Peyer's patch (tissue), 4 donors: Measurements from ENCODE around the gene ELP4. TPM values are rescaled to one million over a fixed set of nuclear protein-coding genes. Genes with fewer than 3 reads are reported as not detected.

Experiments used
- DNase-seq, 3 donors: peaks; one replicate each; pipeline ENCODE4 v3.0.0-alpha.2; 2017 to 2019
- H3K27ac ChIP-seq, 4 donors: fragments of 200-600 bp; sonication (generic); one replicate each; pipeline ENCODE4 v1.5.1; 2016 to 2019
- H3K27me3 ChIP-seq, 2 donors: fragments of 200-600 bp; sonication (generic); one replicate each; pipeline ENCODE4 v1.5.1; 2019
- H3K36me3 ChIP-seq, 3 donors: fragments of 200-600 bp; sonication (generic); one replicate each; pipeline ENCODE4 v1.5.1; 2016 to 2019
- H3K4me1 ChIP-seq, 4 donors: fragments of 200-600 bp; sonication (generic); one replicate each; pipeline ENCODE4 v1.5.1; 2016 to 2019
- H3K4me3 ChIP-seq, 4 donors: fragments of 200-600 bp; sonication (generic); 1 replicate in 3 of 4; 2 replicates in 1 of 4; pipeline ENCODE4 v1.5.1; 2016 to 2019; ENCODE audit warnings: mild to moderate bottlenecking in 1 of 4
- H3K9me3 ChIP-seq, 4 donors: fragments of 200-600 bp; sonication (generic); one replicate each; pipeline ENCODE4 v1.5.1; 2016 to 2019; ENCODE audit warnings: mild to moderate bottlenecking in 1 of 4
- CTCF ChIP-seq, 6 experiments: fragments of 450-650 bp in 4 of 6; fragments of 200-600 bp in 2 of 6; sonication (generic) in 1 of 6; IDR thresholded peaks; one replicate each; pipeline ENCODE4 v1.5.1; 2017 to 2019; ENCODE audit warnings: antibody characterized with exemption in 6 of 6, mild to moderate bottlenecking in 3 of 6, moderate library complexity in 1 of 6
- POLR2A ChIP-seq, 2 donors: fragments of 450-650 bp; IDR thresholded peaks; one replicate each; pipeline ENCODE4 v1.5.1; 2017; ENCODE audit warnings: antibody characterized with exemption in 2 of 2, mild to moderate bottlenecking in 2 of 2, moderate library complexity in 2 of 2
- total RNA-seq, 4 donors: library from RNA; depleted of rRNA; stranded (reverse); fragments of >200 nt; gene quantifications; one replicate each; pipeline ENCODE4 v1.1.0, GENCODE V29; 2016

Gene ELP4
- total RNA-seq, 4 donors from 2014 or later, result 13.3 to 33.0 (median 21.3) TPM

GRCh38 chr11:31619980-31620379 lies 110.4 kb downstream of the ELP4 start:
- TF ChIP-seq CTCF (IDR thresholded peaks at IDR 0.05), result no peak
- TF ChIP-seq POLR2A (IDR thresholded peaks at IDR 0.05), result no peak
- Histone ChIP-seq H3K9me3 (no peaks in the 10 kb centered on the region), H3K27ac (no peak overlapping the region), H3K27me3 (no peaks in the 10 kb centered on the region), H3K4me1 (no peaks in the 10 kb centered on the region), H3K36me3 (no peaks in the 10 kb centered on the region), H3K4me3 (no peak overlapping the region)
- DNase-seq, result no peak

- no peaks in the 10 kb centered on the region for H3K4me1 ChIP-seq
- no peak for DNase-seq
- no peaks in the 10 kb centered on the region for H3K9me3 ChIP-seq
- H3K27ac ChIP-seq, result no peak overlapping the region
- H3K4me3 ChIP-seq, result no peak overlapping the region
- TF ChIP-seq POLR2A (IDR thresholded peaks at IDR 0.05), result no peak
- TF ChIP-seq CTCF (IDR thresholded peaks at IDR 0.05), result no peak
- no peaks in the 10 kb centered on the region for H3K27me3 ChIP-seq
- H3K36me3 ChIP-seq, result no peaks in the 10 kb centered on the region
These were observed 110.9 kb downstream of the ELP4 start for GRCh38 chr11:31620434-31620833.

GRCh38 chr11:31625868-31626267 lies 116.3 kb downstream of the ELP4 start:
- Histone ChIP-seq H3K9me3 (no peaks in the 10 kb centered on the region), H3K4me1 (no peaks in the 10 kb centered on the region), H3K4me3 (no peak overlapping the region), H3K27me3 (no peaks in the 10 kb centered on the region), H3K36me3 (no peaks in the 10 kb centered on the region), H3K27ac (no peak overlapping the region)
- DNase-seq, result no peak
- no peak for TF ChIP-seq CTCF (IDR thresholded peaks at IDR 0.05)
- TF ChIP-seq POLR2A (IDR thresholded peaks at IDR 0.05), result no peak

- H3K36me3 ChIP-seq, result no peaks in the 10 kb centered on the region
- no peaks in the 10 kb centered on the region for H3K9me3 ChIP-seq
- TF ChIP-seq CTCF (IDR thresholded peaks at IDR 0.05) (no peak), POLR2A (IDR thresholded peaks at IDR 0.05) (no peak)
- DNase-seq, result no peak
- H3K4me1 ChIP-seq, result no peaks in the 10 kb centered on the region
- H3K4me3 ChIP-seq, result no peak overlapping the region
- H3K27me3 ChIP-seq, result no peaks in the 10 kb centered on the region
- H3K27ac ChIP-seq, result no peak overlapping the region
These were observed 118.5 kb downstream of the ELP4 start for GRCh38 chr11:31628111-31628510.

- no peak for TF ChIP-seq CTCF (IDR thresholded peaks at IDR 0.05)
- TF ChIP-seq POLR2A (IDR thresholded peaks at IDR 0.05), result no peak
- Histone ChIP-seq H3K9me3 (no peaks in the 10 kb centered on the region), H3K4me1 (no peaks in the 10 kb centered on the region), H3K4me3 (no peak overlapping the region), H3K27me3 (no peaks in the 10 kb centered on the region), H3K36me3 (no peaks in the 10 kb centered on the region), H3K27ac (no peak overlapping the region)
- DNase-seq, result no peak
These were observed 127.4 kb downstream of the ELP4 start for GRCh38 chr11:31636983-31637382.

GRCh38 chr11:31640611-31641010 lies 131.0 kb downstream of the ELP4 start:
- H3K9me3 ChIP-seq, result no peaks in the 10 kb centered on the region
- no peak for TF ChIP-seq CTCF (IDR thresholded peaks at IDR 0.05)
- no peak for TF ChIP-seq POLR2A (IDR thresholded peaks at IDR 0.05)
- H3K27me3 ChIP-seq, result no peaks in the 10 kb centered on the region
- H3K4me1 ChIP-seq, result no peaks in the 10 kb centered on the region
- H3K4me3 ChIP-seq, result no peak overlapping the region
- no peak for DNase-seq
- H3K36me3 ChIP-seq, result no peaks in the 10 kb centered on the region
- H3K27ac ChIP-seq, result no peak overlapping the region
